ENCODE results near the gene CREG2.

Gene CREG2

GRCh38 chr2:101418460-101419095 is 31.3 kb upstream of the CREG2 start:
- Mint-ChIP-seq H3K36me3 (no peaks in the 10 kb centered on the region), H3K27me3 (peaks cover 16% of the 10 kb centered on the region), H3K4me3 (no peak overlapping the region), H3K27ac (no peak overlapping the region), H3K4me1 (no peaks in the 10 kb centered on the region), H3K9me3 (peaks cover 3% of the 10 kb centered on the region)
- DNase-seq: no peak
- CTCF ChIA-PET: interaction anchor here (0.7 to 2.8 kb wide), 38 partner anchors 11 to 822 kb away, joined by 3 to 21 read pairs (median 4); no protein-coding TSS in a partner anchor

DNA sequence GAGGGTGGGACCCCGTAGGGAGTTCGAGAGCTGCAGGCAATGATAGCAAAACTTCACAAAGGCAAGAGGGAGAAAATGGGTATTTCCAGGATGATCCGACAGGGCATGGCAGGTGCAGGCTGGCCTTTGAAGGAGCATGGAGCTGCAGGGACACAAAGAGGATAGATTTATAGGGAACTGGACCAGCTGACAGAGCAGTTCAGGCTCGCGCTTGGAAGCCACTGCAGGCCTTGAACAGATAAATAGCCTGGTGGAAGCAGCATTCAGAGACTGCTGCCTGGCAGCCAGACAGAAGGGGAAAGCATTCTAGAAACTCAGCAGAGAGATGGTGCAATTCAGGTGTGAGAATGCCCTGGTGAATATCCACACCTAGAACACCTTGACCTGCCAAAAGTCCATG is 29.3 kb upstream of the CREG2 start:
- Mint-ChIP-seq H3K27ac (no peak overlapping the region), H3K4me3 (no peak overlapping the region), H3K27me3 (peaks cover 16% of the 10 kb centered on the region), H3K9me3 (peaks cover 3% of the 10 kb centered on the region), H3K36me3 (no peaks in the 10 kb centered on the region), H3K4me1 (no peaks in the 10 kb centered on the region)
- CTCF ChIA-PET: interaction anchor here (0.8 to 1.3 kb wide), 4 partner anchors 29 to 418 kb away, joined by 3 to 4 read pairs (median 3); no protein-coding TSS in a partner anchor
- DNase-seq: no peak

GRCh38 chr2:101415884-101416283 is 28.6 kb upstream of the CREG2 start:
- H3K4me1 Mint-ChIP-seq: no peaks in the 10 kb centered on the region
- H3K4me3 Mint-ChIP-seq: no peak overlapping the region
- H3K9me3 Mint-ChIP-seq: peaks cover 3% of the 10 kb centered on the region
- DNase-seq: no peak
- CTCF ChIA-PET: interaction anchor here (1.0 to 1.3 kb wide), 2 partner anchors 66 to 74 kb away, joined by 4 read pairs; no protein-coding TSS in a partner anchor
- H3K27me3 Mint-ChIP-seq: peaks cover 16% of the 10 kb centered on the region
- no peaks in the 10 kb centered on the region for H3K36me3 Mint-ChIP-seq
- H3K27ac Mint-ChIP-seq: no peak overlapping the region

DNA sequence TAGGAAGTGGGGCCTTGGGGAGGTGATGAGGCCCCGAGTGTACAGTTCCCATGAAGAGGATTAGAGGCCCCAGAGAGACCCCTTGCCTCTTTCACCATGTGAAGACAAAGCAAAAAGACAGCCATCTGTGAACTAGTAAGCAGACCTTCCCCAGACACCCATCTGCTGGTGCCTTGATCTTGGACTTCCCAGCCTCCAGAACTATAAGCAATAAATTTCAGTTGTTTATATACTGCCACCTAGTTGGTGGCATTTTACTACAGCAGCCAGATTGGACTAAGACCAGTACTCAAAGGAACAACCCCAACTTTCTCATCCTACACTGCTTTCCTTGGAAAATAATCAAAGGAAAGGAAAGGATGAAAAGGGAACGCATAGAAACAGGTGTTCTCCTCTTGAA is 27.9 kb upstream of the CREG2 start:
- Mint-ChIP-seq H3K4me3 (no peak overlapping the region), H3K4me1 (no peaks in the 10 kb centered on the region), H3K27ac (no peak overlapping the region), H3K9me3 (peaks cover 3% of the 10 kb centered on the region), H3K27me3 (peaks cover 18% of the 10 kb centered on the region), H3K36me3 (no peaks in the 10 kb centered on the region)
- no peak for DNase-seq
- CTCF ChIA-PET: interaction anchor here (1.0 kb wide), 1 partner anchor 73 kb away, joined by 4 read pairs; no protein-coding TSS in a partner anchor

GRCh38 chr2:101412092-101412694 is 24.9 kb upstream of the CREG2 start:
- Mint-ChIP-seq H3K9me3 (peaks cover 3% of the 10 kb centered on the region), H3K4me3 (no peak overlapping the region), H3K4me1 (no peaks in the 10 kb centered on the region), H3K36me3 (no peaks in the 10 kb centered on the region), H3K27ac (no peak overlapping the region), H3K27me3 (peaks cover 29% of the 10 kb centered on the region)
- CTCF ChIA-PET: interaction anchor here (1.3 kb wide), 1 partner anchor 172 kb away, joined by 3 read pairs; no protein-coding TSS in a partner anchor
- DNase-seq: no peak

DNA sequence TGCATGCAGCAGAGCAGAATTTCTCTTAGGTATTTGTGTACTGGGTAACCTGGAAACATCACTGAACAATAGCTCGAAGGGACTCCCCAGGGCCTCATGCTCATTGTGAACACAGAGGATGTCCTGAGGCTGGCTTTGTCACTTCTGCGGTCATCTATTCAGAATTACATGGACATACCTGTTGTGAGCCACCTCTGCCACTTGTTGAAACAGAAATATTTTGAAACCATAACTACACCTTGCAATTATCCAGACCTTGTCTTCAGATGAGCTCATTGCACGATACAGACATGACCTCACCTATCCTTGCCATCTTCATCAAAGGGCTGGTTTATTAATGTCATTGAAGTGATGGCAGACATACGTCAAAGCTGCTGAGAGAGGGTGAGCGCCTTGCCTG is 23.4 kb upstream of the CREG2 start:
- Mint-ChIP-seq H3K36me3 (no peaks in the 10 kb centered on the region), H3K4me1 (no peaks in the 10 kb centered on the region), H3K4me3 (no peak overlapping the region), H3K27me3 (peaks cover 24% of the 10 kb centered on the region), H3K27ac (no peak overlapping the region), H3K9me3 (peaks cover 3% of the 10 kb centered on the region)
- no peak for DNase-seq
- CTCF ChIA-PET: interaction anchor here (0.5 to 1.3 kb wide), 2 partner anchors 76 to 171 kb away, joined by 3 to 6 read pairs; no protein-coding TSS in a partner anchor

DNA sequence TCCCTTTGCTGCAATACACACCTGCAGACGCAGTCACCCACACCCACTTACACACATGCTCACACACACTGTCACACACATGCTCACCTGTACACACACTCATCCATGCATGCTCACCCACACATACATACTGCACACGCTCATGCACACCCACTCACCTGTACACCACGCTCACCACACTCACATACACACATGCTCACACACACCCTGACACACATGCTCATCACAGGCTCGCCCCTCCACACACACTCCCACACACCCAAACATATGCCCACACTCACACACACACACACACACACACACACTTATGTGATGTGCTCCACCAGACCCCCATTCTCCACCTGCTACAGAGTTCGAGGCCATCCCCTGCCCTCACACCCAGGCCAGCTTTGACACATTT is 22.8 kb upstream of the CREG2 start:
- Mint-ChIP-seq H3K4me3 (no peak overlapping the region), H3K36me3 (no peaks in the 10 kb centered on the region), H3K27me3 (peaks cover 18% of the 10 kb centered on the region), H3K27ac (no peak overlapping the region), H3K4me1 (peaks cover 2% of the 10 kb centered on the region), H3K9me3 (no peaks in the 10 kb centered on the region)
- CTCF ChIA-PET: no interaction called here
- no peak for DNase-seq

DNA sequence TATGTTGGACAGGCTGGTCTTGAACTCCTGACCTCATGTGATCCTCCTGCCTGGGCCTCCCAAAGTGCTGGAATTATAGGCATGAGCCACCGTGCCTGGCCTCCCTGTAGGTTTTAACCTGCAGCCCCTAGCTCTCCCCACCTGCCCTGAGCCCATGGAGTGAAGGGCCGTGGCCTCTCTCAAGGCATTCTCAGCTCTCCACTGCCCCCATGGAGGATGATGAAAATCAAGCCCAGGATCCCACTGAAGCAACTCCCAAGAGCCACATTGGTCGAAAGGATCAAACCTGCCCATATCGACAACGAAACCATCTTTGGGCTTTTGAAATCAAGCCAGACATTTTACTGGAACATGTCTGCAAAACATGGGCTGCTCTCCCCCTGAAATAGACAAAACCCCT is 22.4 kb upstream of the CREG2 start:
- H3K4me1 Mint-ChIP-seq: peaks cover 2% of the 10 kb centered on the region
- CTCF ChIA-PET: no interaction called here
- H3K9me3 Mint-ChIP-seq: no peaks in the 10 kb centered on the region
- no peaks in the 10 kb centered on the region for H3K36me3 Mint-ChIP-seq
- H3K27me3 Mint-ChIP-seq: peaks cover 17% of the 10 kb centered on the region
- H3K27ac Mint-ChIP-seq: no peak overlapping the region
- H3K4me3 Mint-ChIP-seq: no peak overlapping the region
- DNase-seq: no peak

DNA sequence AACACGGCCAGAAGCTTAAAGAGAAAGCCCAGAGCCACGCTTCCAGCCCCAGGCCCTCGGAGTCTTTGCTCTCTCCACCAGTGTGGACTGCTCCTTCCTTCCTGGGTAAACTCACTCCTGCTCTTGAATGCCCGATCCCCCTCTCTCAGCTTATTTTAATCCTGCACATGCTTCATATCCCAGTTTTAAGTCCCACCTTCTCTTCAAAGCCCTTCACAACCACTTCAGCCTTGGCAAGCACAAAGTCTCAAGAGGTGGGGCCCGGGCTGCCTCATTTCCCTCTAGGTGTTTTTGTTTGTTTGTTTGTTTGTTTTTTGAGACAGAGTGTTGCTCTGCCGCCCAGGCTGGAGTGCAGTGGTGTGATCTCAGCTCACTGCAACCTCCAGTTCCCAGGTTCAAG is 21.6 kb upstream of the CREG2 start:
- Mint-ChIP-seq H3K4me1 (peaks cover 2% of the 10 kb centered on the region), H3K36me3 (no peaks in the 10 kb centered on the region), H3K4me3 (no peak overlapping the region), H3K27ac (no peak overlapping the region), H3K27me3 (peaks cover 17% of the 10 kb centered on the region), H3K9me3 (no peaks in the 10 kb centered on the region)
- CTCF ChIA-PET: no interaction called here
- no peak for DNase-seq

DNA sequence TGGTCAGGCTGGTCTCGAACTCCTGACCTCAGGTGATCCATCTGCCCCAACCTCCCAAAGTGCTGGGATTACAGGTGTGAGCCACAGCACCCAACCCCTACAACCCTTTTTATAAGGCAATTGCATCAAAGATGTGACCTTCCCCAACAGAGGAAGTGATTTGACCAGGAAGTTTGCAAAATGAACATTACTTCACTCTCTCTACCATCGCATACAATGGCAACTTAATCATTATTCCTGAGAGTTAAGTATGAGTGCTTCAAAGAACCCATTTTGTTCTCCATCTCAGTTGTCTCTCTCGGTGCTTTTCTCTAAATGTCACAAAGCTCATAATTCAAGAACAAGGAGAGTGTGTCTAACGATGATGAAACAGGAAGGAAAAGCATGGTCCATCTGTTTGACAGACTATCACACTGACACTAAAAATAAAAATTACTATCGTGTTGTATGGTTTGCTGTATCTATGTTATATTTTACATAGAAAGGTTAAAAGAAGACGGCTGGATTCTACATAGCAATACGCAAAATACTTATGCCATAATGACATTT is 18.1 kb upstream of the CREG2 start:
- CTCF ChIA-PET: interaction anchor here (0.8 kb wide), 1 partner anchor 13 kb away, joined by 3 read pairs; no protein-coding TSS in a partner anchor
- Mint-ChIP-seq H3K27ac (no peak overlapping the region), H3K9me3 (no peaks in the 10 kb centered on the region), H3K36me3 (no peaks in the 10 kb centered on the region), H3K4me1 (peaks cover 2% of the 10 kb centered on the region), H3K4me3 (no peak overlapping the region), H3K27me3 (peaks cover 42% of the 10 kb centered on the region)
- no peak for DNase-seq

DNA sequence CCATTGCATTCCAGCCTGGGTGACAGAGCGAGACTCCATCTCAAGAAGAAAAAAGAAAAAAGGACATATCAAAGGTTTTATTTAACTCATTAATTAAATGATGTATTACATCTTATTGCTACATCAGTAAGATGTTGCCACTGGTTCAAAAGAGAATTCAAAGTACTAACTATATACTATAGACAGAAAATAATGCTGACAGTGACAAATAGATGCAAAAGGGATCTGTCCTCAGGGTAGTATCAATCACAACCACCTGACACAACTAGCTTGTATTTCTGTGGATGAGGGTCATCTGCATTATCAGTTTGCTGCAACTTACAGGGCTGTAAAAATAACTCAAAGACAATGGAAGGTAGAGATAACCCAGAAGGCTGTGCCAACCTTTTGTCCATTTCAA is 16.4 kb upstream of the CREG2 start:
- no peak overlapping the region for H3K4me3 Mint-ChIP-seq
- no peaks in the 10 kb centered on the region for H3K36me3 Mint-ChIP-seq
- peaks cover 39% of the 10 kb centered on the region for H3K27me3 Mint-ChIP-seq
- H3K4me1 Mint-ChIP-seq: peaks cover 2% of the 10 kb centered on the region
- no peak overlapping the region for H3K27ac Mint-ChIP-seq
- no peak for DNase-seq
- CTCF ChIA-PET: interaction anchor here (0.6 kb wide), 1 partner anchor 69 kb away, joined by 3 read pairs; no protein-coding TSS in a partner anchor
- no peaks in the 10 kb centered on the region for H3K9me3 Mint-ChIP-seq

DNA sequence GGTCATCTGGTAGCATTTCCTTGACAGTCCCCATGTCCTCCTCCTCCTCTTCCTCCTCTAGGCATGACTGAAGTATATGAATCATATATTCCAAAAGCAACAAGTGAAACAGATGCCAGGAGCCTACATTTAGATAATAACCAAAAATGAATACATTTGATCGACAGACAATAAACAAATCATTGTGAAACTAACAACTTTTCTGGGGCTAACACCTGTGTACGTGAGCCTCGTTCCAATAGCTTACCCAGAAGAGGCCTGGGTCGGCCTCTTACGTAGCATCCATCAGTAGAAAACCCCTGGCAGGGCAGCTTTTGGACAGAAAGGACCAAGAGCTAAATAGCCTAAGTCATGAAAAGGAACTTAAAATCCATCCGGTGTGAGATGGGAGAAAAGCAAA is 15.3 kb upstream of the CREG2 start:
- peaks cover 48% of the 10 kb centered on the region for H3K27me3 Mint-ChIP-seq
- H3K36me3 Mint-ChIP-seq: no peaks in the 10 kb centered on the region
- H3K4me3 Mint-ChIP-seq: no peak overlapping the region
- peaks cover 2% of the 10 kb centered on the region for H3K4me1 Mint-ChIP-seq
- CTCF ChIA-PET: no interaction called here
- no peaks in the 10 kb centered on the region for H3K9me3 Mint-ChIP-seq
- no peak overlapping the region for H3K27ac Mint-ChIP-seq
- no peak for DNase-seq

- Mint-ChIP-seq H3K27ac (no peak overlapping the region), H3K36me3 (no peaks in the 10 kb centered on the region), H3K9me3 (no peaks in the 10 kb centered on the region), H3K27me3 (peaks cover 51% of the 10 kb centered on the region), H3K4me3 (no peak overlapping the region), H3K4me1 (peaks cover 2% of the 10 kb centered on the region)
- CTCF ChIA-PET: interaction anchor here (0.8 kb wide), 1 partner anchor 16 kb away, joined by 3 read pairs; no protein-coding TSS in a partner anchor
- DNase-seq: no peak
Observed at GRCh38 chr2:101401906-101402305, 14.6 kb upstream of the CREG2 start.

DNA sequence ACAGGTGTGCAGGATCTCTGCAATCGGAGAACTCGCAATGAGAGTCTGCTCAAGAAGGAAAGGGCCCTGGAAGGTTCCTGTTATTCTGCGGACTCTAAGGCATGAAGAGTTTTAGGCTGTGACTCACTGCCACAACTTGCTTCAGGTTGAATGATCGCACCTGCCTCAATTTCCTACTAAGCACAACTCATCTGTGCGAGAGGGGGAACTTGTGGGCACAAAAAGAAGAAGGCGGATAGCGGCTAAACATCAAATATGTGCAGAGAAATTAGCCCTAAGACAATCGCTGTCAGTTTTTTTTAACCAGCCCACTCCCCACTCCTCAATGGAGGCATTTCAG is 14.0 kb upstream of the CREG2 start:
- Mint-ChIP-seq H3K36me3 (no peaks in the 10 kb centered on the region), H3K27ac (no peak overlapping the region), H3K4me3 (no peak overlapping the region), H3K4me1 (peaks cover 2% of the 10 kb centered on the region), H3K27me3 (peaks cover 51% of the 10 kb centered on the region), H3K9me3 (no peaks in the 10 kb centered on the region)
- DNase-seq: no peak
- CTCF ChIA-PET: interaction anchor here (0.8 kb wide), 1 partner anchor 17 kb away, joined by 3 read pairs; no protein-coding TSS in a partner anchor
